Bronchial epithelial cell (primary cell): ENCODE data around the gene ZNF622. TPM values are rescaled to one million over a fixed set of nuclear protein-coding genes. Genes with fewer than 3 reads are reported as not detected.
A peak's percentile ranks its signal among the peaks of the same experiment; 100 is the strongest.

Experiments used
- DNase-seq: peaks from one replicate; pipeline ENCODE4 v3.0.0-alpha.2; 2010; ENCODE audit warnings: low read depth
- FAIRE-seq: peaks from 2 replicates; lab custom pipeline; 2011; peaks lifted over from hg19 to GRCh38; lab: Jason Lieb, UNC
- H3K27me3 ChIP-seq: 2 replicates; pipeline ENCODE4 v1.5.1; 2011; ENCODE audit warnings: low read length; ENCODE audit not compliant: control insufficient read depth, insufficient read depth
- H3K36me3 ChIP-seq: 2 replicates; pipeline ENCODE4 v1.5.1; 2011; ENCODE audit warnings: low read length; ENCODE audit not compliant: control insufficient read depth, insufficient read depth
- H3K4me3 ChIP-seq: 2 replicates; pipeline ENCODE4 v1.5.1; 2011; ENCODE audit warnings: mild to moderate bottlenecking, low read depth, low read length, control low read depth
- CTCF ChIP-seq: IDR thresholded peaks from 2 replicates; pipeline ENCODE4 v1.5.1; 2011; ENCODE audit warnings: mild to moderate bottlenecking, moderate library complexity, low read length, control low read depth, inconsistent platforms; ENCODE audit not compliant: insufficient read depth, severe bottlenecking
- total RNA-seq: library from RNA; depleted of rRNA; stranded (reverse); fragments of >200 nt; gene quantifications from 2 replicates; pipeline ENCODE4 v1.2.1, GENCODE V29; 2014

Gene ZNF622
- total RNA-seq, 1 donor from 2014 or later: 72.7 TPM

GRCh38 chr5:16464231-16464630 lies 1.4 kb downstream of the ZNF622 start:
- peaks cover 8% of the 10 kb centered on the region for H3K36me3 ChIP-seq
- DNase-seq: no peak
- H3K27me3 ChIP-seq: no peaks in the 10 kb centered on the region
- peak overlapping the region; percentile 66 for H3K4me3 ChIP-seq
- no peak for TF ChIP-seq CTCF
- no peak for FAIRE-seq

- Histone ChIP-seq H3K27me3 (no peaks in the 10 kb centered on the region), H3K36me3 (peaks cover 10% of the 10 kb centered on the region), H3K4me3 (no peak overlapping the region)
- no peak for TF ChIP-seq CTCF
- FAIRE-seq: no peak
- DNase-seq: no peak
Observed at GRCh38 chr5:16461782-16462181, 3.8 kb downstream of the ZNF622 start.

- H3K36me3 ChIP-seq: peaks cover 10% of the 10 kb centered on the region
- no peak for TF ChIP-seq CTCF
- no peaks in the 10 kb centered on the region for H3K27me3 ChIP-seq
- DNase-seq (no peak), FAIRE-seq (no peak)
- H3K4me3 ChIP-seq: no peak overlapping the region
Observed at GRCh38 chr5:16461026-16461425, 4.6 kb downstream of the ZNF622 start.

GRCh38 chr5:16459451-16459850 lies 6.1 kb downstream of the ZNF622 start:
- Histone ChIP-seq H3K36me3 (peaks cover 14% of the 10 kb centered on the region), H3K27me3 (no peaks in the 10 kb centered on the region), H3K4me3 (no peak overlapping the region)
- no peak for FAIRE-seq
- no peak for TF ChIP-seq CTCF
- no peak for DNase-seq

GRCh38 chr5:16457853-16458252 lies 7.7 kb downstream of the ZNF622 start:
- TF ChIP-seq CTCF: no peak
- DNase-seq (peak; percentile 48), FAIRE-seq (no peak)
- H3K27me3 ChIP-seq: no peaks in the 10 kb centered on the region
- no peak overlapping the region for H3K4me3 ChIP-seq
- peaks cover 12% of the 10 kb centered on the region for H3K36me3 ChIP-seq

- FAIRE-seq (no peak), DNase-seq (no peak)
- TF ChIP-seq CTCF: no peak
- Histone ChIP-seq H3K4me3 (no peak overlapping the region), H3K27me3 (no peaks in the 10 kb centered on the region), H3K36me3 (peaks cover 10% of the 10 kb centered on the region)
Observed at GRCh38 chr5:16457451-16457850, 8.1 kb downstream of the ZNF622 start.
